22Rv1 (cell line): ENCODE measurements around the gene DLG4.
A peak's percentile ranks its signal among the peaks of the same experiment; 100 is the strongest.

Experiments used
- H3K27ac ChIP-seq: fragments of 450-650 bp; 2 replicates; pipeline ENCODE4 v1.5.1; 2017
- ZFX ChIP-seq: fragments of 450-650 bp; IDR thresholded peaks from 2 replicates; pipeline ENCODE4 v1.6.1; 2017; ENCODE audit warnings: antibody characterized with exemption, borderline replicate concordance
- TF ChIP-seq, protein P1 (sequence below): fragments of 450-650 bp; IDR thresholded peaks from 2 replicates; pipeline ENCODE4 v1.5.1; 2017; ENCODE audit warnings: mild to moderate bottlenecking

The DLG4 gene

DNA sequence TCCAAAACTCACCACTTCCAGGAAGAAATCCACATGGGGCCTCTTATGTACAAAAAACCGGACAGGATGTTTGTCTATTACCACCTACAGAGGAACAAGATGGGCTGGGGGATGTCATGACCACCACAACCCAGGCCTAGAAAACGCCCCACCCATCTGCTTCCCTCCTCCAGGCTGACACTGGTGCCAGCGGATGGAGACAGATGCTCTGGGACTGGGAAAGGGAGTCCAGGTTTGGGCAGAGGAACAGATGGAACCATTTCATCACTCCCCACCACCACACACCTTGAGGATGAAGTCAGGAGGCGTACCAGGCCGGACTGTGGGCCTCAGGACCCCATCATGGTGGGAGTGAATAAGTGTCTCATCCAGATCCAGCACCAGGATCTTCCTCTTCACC is 27.1 kb upstream of the DLG4 start:
- no peak overlapping the region for H3K27ac ChIP-seq
- TF ChIP-seq, protein P1, sequence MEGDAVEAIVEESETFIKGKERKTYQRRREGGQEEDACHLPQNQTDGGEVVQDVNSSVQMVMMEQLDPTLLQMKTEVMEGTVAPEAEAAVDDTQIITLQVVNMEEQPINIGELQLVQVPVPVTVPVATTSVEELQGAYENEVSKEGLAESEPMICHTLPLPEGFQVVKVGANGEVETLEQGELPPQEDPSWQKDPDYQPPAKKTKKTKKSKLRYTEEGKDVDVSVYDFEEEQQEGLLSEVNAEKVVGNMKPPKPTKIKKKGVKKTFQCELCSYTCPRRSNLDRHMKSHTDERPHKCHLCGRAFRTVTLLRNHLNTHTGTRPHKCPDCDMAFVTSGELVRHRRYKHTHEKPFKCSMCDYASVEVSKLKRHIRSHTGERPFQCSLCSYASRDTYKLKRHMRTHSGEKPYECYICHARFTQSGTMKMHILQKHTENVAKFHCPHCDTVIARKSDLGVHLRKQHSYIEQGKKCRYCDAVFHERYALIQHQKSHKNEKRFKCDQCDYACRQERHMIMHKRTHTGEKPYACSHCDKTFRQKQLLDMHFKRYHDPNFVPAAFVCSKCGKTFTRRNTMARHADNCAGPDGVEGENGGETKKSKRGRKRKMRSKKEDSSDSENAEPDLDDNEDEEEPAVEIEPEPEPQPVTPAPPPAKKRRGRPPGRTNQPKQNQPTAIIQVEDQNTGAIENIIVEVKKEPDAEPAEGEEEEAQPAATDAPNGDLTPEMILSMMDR, result no peak
- TF ChIP-seq ZFX, result no peak

DNA sequence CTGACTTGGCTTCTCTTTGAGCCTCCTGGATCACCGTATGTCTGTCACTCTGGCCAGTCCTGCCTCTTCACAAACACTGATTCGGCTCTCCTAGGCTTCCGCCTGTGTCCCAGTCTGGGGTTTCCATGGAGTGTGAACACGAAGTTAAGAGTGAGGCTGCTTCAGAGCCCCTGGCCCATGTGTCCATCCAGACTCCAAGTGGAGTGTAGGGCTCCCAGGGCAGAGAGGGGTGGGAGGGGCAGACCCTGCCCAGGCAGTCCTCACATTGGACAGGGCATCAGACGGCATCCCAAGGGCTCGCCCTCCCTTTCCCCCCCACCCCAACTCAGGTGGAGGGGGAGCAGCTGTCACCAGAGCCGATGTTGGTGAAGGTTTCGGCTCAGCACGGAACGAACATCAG is 24.2 kb upstream of the DLG4 start:
- peak overlapping the region; percentile 98 for H3K27ac ChIP-seq

DNA sequence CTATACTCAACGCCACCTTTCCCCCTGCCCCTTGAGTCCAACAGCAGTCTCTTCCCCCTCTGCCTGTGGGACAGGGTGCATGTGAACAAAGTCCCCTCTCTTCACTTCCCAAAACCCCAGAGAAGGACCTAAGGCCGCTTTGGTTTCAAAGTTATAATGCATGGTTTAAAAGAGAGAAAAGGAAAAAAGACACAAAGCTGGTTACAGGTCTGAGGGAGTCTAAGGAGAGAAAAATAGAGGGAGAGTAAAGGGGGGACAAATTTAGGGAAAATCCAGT is 23.8 kb upstream of the DLG4 start:
- TF ChIP-seq ZFX, result no peak
- TF ChIP-seq, protein P1, result no peak
- peak overlapping the region; percentile 98 for H3K27ac ChIP-seq

DNA sequence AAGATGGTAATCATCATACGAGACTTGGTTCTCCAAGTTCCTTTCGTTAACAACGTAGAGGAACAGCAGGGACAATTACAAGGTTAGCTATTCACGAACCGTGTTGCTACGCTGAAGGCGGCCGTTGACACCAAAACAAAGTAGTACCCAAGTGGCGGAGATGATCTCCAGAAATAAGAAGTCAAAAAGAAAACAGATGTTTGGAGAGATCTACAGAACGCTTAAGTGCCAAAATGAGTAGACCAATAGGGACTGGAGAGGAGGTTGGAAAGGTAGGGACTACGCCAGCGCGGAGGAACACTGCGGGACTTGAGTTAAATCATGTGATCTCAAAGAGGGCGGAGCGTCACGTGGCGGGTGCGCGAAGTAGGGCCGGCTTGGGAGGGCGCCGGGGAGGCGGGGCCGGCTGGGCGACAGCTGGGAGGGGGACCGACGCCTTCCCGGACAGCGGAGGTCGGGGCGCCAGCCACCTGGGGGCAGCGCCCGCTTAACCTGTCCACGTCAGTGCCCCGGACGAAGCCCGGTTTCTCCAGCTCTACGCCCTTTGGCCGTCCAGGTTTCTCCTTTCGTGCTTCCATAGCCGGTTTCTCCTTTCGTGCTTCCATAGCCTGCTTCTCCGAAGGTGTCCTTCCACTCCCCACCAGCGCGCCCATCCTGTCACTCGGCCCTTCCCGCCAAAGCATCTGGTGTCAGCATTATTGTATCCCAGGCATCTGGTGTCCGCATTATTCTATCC is 23.2 kb upstream of the DLG4 start:
- TF ChIP-seq ZFX, result no peak
- TF ChIP-seq, protein P1, result no peak

DNA sequence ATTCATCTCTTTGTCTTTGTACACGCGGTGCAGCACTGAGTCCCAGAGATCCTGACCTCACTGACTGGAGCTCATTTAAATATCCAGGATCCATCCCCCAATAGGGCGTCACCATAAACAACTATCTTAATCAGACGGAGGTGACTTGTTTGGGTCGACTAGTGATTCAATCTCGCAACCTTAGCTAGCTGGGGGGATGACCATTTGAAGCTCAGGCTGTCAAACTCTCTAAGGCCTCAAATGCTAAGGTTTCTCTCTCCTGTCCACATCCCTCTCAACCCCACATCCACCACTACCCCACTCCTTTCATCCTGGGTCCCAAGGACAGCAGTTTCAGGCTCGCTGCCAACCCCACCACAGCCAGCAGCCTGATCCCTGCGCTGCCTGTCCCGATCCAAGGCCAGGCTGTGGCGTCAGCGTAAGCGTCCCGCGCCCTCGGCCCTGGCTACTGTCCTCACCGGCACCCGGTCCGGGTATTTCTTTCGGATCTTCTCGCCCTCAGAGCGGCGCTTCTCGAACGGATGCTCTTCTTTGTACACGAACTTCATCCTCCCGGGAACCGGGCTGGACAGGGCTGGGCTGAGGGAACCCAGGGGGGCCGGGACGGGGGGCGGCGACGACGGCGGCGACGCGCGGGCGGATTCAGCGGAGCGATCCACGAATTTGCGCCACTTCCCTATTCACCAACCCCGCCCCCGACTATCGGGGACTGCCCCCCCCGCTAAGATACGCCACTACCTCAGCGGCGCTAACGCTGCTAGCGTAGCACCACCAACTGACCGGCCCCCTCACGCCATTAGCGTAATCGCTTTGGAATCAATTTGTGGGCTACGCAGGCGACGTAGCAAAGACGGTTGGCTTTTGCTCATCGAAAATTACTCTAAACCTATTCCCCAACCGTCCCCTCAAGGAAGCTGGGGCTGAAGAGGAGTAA is 22.4 kb upstream of the DLG4 start, which contains the start of gene GABARAP:
GABARAP (minus strand) TSS at position 667 of the 934 bp plus-strand sequence; CDS start at position 548, 119 bp downstream.
- TF ChIP-seq, protein P1, result no peak
- TF ChIP-seq ZFX, result no peak
- peak within 1 kb of the TSS; percentile 98 for H3K27ac ChIP-seq

More for the DNA sequence above, 23.2 kb upstream of the DLG4 start:
- H3K27ac ChIP-seq, result peak overlapping the region; percentile 98

DNA sequence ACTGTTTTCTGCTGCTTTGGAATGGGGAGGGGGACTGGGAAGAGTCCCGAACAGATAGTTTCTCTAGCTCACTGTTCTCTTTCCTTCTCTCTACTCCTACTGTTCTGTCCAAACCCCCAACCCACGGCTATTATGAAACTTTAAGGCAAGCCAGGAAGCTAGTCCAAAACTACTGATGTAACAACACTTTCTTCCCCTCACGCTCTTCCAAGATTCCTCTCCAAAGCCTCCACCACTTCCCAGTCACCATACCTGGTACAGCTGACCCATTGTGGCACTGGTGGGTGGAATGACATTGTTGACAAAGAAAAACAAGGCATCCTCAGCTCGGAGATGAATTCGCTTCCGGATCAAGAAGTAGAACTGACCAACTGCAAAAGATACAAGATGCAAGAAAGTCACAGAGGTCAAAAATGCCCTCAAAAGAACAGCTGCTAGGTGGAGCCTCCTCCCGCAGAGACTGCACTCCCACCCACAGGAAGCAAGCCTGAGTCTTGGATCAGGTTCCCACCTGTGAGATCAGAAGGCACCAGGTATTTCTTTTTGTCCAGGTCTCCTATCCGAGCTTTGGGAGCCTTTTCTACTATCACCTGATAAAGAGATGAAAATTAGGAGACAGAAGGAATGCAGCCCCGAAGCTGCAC is 21.6 kb upstream of the DLG4 start:
- TF ChIP-seq, protein P1, result no peak
- no peak for TF ChIP-seq ZFX
- peak overlapping the region; percentile 98 for H3K27ac ChIP-seq

DNA sequence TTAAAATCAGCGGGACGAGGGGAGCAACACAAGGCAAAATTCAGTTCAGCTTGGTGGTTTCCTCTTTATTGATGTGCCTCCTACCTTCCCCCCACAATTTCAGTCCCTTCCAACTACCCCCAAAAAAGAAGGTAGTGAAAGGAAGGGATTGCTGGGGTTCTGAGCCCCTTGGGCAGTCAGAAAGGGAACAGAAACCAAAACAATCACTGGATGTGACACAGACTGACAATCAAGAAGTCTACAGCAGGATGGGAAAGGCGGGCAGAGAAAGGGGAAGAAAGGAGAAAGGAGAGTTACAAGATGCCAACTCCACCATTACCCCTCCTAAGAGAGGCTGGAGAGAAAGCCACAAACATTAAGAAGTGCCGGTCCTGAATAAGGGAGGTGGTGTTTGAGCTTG is 20.7 kb upstream of the DLG4 start:
- TF ChIP-seq, protein P1, result no peak
- H3K27ac ChIP-seq, result peak overlapping the region; percentile 98
